ENCODE data around the gene ARL5A.

Gene ARL5A

DNA sequence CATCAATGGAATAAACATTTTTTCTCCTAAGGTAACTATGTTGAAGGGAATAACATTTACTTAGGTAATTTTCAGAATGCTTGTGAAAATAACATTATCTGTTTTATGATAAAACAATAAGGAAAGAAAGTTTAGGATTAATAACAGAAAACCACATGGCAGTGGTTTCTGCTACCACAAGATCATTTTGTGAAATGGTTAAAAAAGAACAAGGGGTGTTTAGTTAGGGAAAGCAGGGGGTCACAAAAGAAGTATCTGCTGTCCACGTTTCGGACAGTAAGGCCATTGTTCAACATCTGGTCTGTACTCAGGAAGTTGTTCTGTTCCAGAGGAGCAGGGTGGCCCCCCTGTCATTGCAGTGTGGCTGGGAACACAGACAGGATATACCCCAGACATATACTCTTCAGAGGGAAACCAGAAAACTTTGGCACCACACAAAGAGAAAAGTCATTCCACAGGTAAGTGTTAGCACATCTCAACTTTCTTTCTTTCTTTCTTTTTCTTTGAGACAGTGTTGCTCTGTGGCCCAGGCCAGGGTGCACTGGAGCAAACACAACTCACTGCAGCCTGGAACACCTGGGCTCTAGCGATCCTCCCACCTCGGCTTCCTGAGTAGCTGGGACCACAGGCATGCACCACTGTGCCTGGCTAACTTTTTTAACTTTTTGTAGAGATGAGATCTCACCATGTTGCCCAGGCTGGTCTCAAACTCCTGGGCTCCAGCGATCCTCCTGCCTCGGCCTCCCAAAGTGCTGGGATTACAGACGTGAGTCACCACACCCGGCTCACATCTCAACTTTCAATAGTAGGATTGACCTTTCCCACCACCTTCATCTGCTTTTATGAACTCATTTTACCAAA, 14.8 kb upstream of the ARL5A start:
- in situ Hi-C loops (cut with MboI; ENCODE audit: low pct_unique_long_range_greater_than_20kb, low sequenced_read_pairs), result no loop called here
- peak; percentile 19 for DNase-seq

DNA sequence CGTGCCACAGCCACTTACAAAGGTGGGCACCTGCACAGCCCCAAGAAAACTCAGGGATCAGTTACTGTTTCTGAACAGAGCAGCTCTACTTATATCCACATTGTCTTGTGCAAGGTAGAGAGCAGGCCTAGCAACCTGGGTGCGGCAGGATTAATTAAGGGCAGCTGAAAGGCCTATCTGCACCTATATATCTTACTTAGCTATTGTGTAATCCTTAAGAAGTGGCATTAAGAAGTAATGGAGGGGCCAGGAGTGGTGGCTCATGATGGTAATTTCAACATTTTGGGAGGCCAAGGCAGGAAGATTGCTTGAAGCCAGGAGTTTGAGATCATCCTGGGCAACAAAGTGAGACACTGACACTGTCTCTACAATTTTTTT, 12.8 kb upstream of the ARL5A start:
- DNase-seq, result no peak
- in situ Hi-C loops (cut with MboI; ENCODE audit: low pct_unique_long_range_greater_than_20kb, low sequenced_read_pairs), result no loop called here

DNA sequence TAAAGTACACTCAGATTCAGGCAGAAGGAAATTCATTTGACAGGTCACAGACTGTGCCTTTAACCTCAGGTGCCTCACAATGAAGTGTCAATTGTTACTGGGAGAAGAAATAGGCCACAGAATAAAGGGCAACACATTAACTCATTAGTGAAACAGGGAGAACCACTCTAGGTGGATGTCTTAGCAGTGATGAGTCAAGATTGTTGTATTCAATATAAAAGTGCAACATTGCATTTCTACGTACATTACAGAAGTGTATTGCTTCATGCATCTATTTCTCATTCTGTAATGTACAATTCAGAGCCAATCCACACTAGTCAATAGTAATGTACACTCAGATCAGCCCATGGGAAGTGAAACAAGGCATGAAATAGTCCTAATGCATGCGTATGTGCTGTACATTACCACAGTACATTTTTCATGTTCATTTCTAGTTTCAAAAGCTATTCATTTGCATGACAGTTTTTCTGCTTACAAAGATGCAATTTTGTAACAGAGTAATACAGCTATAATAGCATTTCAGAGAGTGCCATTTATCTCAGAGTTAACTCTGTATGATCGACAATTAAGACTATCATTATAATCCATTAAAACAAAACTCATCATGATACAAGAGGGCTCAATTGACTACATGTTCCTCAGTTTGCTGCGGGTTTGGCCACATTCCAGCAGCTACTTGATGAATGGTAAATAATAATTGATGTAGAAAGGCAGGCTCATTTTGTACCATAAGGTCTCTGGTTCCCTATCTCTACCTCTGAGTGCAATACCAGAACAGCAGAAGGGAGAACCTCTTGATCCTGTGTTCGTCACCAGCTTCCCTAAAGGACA, 12.2 kb upstream of the ARL5A start:
- no peak for DNase-seq
- in situ Hi-C loops (cut with MboI; ENCODE audit: low pct_unique_long_range_greater_than_20kb, low sequenced_read_pairs), result no loop called here

DNA sequence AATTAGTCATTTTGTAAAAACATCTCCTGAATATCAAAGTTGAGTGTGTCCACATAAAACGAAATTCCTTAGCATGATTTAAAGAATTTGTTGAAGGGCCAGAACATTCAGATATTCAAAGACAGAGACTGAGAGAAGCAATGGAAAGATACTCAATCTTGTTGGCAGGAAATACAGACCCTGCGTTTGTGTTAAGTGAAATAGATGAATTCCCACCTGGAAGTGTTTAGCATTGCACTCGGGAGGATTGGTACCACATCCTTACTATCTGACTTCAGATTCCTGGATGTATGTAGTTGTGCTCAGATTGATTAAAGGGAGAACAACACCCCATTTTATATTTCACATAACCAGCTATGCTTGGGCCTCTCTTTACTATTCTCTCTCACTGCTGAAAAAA, 9.7 kb upstream of the ARL5A start:
- no peak for DNase-seq
- in situ Hi-C loops (cut with MboI; ENCODE audit: low pct_unique_long_range_greater_than_20kb, low sequenced_read_pairs), result no loop called here

DNA sequence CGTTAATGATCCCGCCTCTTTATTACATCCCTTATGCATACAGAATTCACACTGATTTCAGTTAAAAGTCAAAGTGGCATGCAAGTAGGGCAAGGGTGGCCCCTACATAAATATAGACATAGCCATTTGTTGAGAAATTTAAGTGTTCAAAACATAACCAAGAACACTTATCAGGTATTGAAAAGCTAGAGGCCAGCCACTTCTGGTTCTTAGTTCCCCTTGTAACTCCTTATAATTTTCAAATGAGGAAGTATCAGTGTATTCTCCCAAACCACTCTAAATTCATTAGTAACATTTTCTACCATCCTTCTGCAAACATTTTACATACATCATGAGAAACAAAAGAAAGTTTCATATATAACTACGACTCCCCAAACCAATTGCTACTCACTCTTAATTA, 5.8 kb upstream of the ARL5A start:
- DNase-seq, result peak; percentile 47
- in situ Hi-C loops (cut with MboI; ENCODE audit: low pct_unique_long_range_greater_than_20kb, low sequenced_read_pairs), result no loop called here

DNA sequence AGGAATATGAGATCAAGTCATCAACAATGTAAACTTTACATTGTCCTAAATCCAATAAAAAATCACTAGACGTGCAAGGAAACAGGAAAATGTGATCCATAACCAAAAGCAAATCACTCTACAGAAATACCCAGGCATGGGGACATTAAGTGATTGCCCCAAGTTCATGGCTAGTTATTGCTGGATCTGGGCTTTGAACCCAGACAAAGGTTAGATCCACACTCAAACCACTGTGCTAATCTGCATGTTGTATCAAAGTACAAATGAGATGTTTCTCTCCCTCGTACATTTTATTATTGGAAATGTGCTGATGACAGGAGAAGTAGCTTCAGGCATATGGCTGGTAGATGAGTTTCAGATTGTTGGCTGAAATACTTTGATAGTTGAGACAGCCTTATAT, 2.7 kb upstream of the ARL5A start:
- no peak for DNase-seq

DNA sequence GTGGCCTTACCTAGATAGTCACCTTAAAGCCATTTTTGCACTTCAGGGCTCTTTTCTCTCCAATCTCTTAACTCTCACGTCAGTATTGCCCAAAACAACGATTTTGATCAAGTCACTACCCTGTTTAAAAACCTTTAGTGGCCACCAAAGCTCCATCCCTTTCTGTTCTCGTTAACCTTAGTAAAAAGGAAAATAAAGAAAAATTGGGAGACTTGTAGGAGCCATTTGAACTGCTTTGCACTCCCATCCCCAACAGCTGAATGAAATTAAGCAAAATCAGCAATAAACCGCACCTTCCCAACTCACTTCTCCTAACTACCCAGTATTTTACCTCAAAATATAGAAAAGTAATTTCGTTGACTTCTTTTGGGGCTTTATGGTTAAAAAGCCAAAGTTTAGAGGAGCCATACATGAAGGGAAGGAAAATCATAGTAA, 686 bp upstream of the ARL5A start:
- DNase-seq, result no peak
- in situ Hi-C loops (cut with MboI; ENCODE audit: low pct_unique_long_range_greater_than_20kb, low sequenced_read_pairs), result no loop called here

More for the DNA sequence above, 2.7 kb upstream of the ARL5A start:
- in situ Hi-C loops (cut with MboI; ENCODE audit: low pct_unique_long_range_greater_than_20kb, low sequenced_read_pairs), result no loop called here

DNA sequence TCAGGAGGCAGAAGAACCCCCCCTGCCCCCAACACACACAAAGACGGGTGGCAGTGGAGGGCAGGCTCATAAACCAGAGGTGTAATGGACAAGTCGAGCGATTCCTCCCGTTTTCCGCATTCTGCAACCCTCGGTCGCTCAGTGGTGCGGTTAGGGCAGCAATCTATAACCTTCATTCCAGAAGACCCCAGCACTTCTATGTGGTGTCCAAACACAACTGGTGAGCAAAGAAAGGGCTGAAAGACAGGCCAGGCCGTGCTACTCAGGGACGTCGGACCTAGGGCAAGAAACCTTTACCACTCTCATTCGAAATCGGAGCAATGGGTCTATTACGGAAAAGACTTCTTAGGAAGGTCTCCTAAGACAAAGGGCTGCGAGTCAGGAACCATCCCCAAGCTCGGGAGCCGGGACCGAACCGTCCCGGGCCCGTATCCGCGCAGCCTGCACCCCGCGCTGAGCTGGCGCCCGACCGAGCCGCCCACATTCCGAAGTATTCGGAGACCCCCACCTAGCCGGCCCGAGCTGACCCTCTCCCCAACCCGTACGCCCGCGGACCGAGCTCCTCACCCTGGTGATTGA, 568 bp downstream of the ARL5A start:
- in situ Hi-C loops (cut with MboI; ENCODE audit: low pct_unique_long_range_greater_than_20kb, low sequenced_read_pairs), result no loop called here
- peak; percentile 42 for DNase-seq

DNA sequence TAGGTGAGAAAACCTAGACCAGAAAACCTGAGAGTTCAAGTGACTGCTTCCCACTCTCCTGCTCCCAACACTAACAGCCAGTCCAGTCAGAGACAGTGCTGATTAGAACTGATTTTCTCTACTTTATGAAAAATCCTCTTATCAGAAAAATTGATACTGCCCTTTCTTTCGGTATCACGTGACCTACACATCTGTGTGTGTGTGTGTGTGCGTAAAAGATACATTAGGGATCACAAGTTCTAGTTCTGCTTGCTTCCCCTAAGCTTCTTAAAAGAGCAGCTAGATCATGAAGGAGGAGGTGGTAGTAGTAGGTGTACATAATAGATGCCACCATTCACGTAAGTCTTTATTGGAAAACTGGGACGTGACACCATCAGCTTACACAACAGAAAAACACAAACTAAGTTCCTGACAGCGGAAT, 1.5 kb downstream of the ARL5A start:
- in situ Hi-C loops (cut with MboI; ENCODE audit: low pct_unique_long_range_greater_than_20kb, low sequenced_read_pairs), result no loop called here
- DNase-seq, result peak; percentile 47

DNA sequence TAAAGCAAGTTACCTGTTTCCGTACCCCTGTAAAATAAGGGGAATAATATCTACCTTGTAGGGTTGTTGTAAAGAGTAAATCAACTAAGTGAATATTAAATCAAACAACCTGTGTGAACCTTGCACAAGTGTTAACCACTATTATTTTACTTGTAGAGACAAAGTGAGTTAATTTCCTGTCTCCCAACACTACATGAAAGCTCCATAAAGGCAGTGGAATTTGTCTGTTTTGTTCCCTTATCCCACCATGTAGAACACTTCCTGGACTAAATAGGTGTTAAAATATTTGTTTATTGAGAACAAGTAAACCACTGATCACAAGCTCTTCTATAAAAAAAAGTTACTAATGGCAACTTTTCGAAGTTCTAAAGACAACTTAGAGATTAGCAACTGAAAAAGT, 3.3 kb downstream of the ARL5A start:
- in situ Hi-C loops (cut with MboI; ENCODE audit: low pct_unique_long_range_greater_than_20kb, low sequenced_read_pairs), result no loop called here
- no peak for DNase-seq

DNA sequence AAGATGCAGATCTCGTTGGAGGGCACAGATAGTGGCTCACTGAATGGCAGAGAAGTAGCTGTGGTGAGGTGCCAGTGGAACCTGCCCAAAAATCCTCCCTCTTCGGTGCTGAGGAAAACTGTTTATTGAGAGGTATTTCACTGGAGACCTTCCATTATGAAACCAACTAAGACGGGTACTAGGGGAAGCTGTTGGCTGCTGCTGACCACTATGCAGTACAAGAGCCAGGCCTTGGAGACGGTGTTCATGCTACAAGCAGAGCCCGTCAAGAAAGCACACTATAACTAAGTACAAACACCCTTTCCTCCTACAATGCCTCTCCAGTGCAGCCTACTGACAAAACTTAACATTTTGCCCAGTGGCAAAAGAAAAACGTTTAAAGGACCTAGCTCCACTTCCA, 4.6 kb downstream of the ARL5A start:
- no peak for DNase-seq
- in situ Hi-C loops (cut with MboI; ENCODE audit: low pct_unique_long_range_greater_than_20kb, low sequenced_read_pairs), result no loop called here

DNA sequence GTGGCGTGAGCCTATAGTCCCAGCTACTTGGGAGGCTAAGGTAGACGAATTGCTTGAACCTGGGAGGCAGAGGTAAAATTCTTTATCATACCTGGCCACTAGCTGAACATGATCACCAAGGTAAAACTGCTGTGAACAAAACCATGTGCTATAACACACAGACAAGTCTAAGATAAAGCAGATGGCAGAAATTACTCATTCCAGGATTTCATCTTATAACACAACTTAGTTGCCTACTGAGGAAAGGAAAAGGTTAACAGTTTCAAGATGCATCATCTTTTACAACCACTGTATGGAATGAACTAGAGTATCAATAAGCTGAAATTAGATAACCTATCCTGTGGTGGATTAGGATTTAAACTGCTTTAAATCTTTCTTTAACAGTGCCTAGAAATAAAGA, 8.3 kb downstream of the ARL5A start:
- no peak for DNase-seq
- in situ Hi-C loops (cut with MboI; ENCODE audit: low pct_unique_long_range_greater_than_20kb, low sequenced_read_pairs), result no loop called here

DNA sequence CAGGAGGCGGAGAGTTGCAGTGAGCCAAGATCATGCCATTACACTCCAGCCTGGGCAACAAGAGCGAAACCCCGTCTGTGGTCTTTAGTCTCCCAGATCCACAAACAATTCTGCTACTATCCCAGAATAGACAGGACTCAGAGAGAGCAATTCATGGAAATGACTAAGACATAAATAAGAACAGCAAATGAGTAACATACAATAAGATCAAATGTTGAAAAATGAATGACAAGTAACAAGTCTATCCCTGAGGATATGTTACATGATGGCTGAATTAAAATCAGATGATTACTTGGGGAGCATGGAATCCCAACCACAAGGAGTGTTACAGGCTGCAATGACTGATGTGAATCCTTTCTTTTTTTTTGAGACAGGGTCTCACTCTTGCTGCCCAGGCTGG, 10.3 kb downstream of the ARL5A start:
- in situ Hi-C loops (cut with MboI; ENCODE audit: low pct_unique_long_range_greater_than_20kb, low sequenced_read_pairs), result no loop called here
- DNase-seq, result no peak

DNA sequence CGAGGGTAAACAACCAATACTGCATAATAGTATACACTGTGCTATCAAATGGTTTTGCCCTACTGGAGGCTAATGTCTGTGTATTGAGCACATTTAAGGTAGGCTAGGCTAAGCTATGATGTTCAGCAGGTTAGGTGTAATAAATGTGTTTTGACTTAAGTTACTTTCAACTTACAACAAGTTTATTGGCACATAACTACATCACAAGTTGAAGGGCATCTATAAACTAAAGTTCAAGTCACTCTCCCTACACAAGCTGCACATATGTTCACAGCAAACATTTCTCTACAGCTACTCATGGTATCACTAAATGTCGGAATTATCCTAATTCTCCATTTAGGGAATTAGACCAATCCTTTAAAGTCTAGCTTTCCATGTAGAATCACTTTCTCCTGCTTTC, 11.4 kb downstream of the ARL5A start:
- in situ Hi-C loops (cut with MboI; ENCODE audit: low pct_unique_long_range_greater_than_20kb, low sequenced_read_pairs), result no loop called here
- no peak for DNase-seq

DNA sequence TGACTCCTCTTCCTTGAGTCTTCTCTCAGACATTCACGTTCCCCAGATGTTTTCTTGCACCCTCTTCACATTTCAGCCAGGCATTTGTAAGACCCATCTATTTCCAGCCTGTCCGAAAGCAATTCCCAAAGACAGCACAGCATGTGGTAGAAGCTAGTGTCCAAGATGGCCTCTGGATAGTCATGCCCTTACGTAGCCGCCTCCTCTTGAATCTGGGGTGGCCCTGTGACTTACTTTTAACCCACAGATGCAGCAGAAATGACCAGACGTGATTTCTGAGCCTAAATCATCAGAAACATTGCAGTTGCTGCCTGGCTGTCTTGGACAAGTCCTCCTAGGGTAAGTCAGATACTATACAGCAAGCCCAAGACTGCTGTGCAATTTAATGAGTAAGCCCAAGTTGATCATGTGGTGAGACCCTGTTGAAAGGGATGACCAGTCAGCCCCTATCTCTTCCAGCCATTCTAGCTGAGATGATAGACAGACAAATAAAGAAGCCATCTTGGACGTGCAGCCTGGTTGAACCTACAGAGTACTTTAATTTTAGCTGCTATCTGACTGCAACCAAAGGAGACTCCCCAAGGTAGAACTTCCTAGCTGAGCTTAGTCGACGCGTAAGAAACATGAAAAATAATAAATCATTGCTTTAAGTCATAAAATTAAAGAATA, 12.3 kb downstream of the ARL5A start:
- in situ Hi-C loops (cut with MboI; ENCODE audit: low pct_unique_long_range_greater_than_20kb, low sequenced_read_pairs), result no loop called here
- DNase-seq, result no peak

DNA sequence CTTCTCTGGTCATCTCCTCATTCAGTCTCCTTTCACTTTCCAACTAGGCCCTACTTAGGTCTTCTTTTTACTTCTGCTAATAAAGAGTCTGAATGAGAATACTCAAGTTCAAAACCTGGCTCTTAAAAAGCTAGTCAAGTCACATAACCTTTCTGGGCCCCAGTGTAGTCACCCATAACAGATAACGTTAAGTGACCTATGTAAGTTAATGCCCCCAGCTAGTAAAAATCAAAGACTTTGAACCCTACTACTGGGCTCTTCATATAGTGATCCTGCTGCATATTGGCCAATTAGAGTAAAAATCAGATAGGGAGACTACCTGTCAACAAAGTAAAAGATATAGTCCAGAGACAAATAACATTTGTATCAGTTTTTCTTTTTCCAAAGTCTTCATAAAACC, 17.7 kb downstream of the ARL5A start:
- in situ Hi-C loops (cut with MboI; ENCODE audit: low pct_unique_long_range_greater_than_20kb, low sequenced_read_pairs), result no loop called here
- DNase-seq, result no peak

DNA sequence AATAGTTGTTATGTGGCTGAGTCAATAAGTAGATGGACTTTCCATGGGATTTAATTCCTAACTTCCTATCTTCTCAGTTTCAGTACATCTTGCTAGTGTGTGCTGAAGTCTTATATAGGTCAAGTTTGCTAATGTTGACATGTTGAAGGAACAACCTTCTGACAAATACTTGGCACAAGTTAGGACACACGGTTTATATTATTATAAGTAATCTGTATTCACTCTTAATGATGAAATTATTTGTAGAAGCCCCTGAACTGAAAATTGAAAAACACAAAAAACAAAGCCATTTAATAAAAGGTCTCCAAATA, 19.2 kb downstream of the ARL5A start:
- DNase-seq, result no peak
- in situ Hi-C loops (cut with MboI; ENCODE audit: low pct_unique_long_range_greater_than_20kb, low sequenced_read_pairs), result no loop called here

DNA sequence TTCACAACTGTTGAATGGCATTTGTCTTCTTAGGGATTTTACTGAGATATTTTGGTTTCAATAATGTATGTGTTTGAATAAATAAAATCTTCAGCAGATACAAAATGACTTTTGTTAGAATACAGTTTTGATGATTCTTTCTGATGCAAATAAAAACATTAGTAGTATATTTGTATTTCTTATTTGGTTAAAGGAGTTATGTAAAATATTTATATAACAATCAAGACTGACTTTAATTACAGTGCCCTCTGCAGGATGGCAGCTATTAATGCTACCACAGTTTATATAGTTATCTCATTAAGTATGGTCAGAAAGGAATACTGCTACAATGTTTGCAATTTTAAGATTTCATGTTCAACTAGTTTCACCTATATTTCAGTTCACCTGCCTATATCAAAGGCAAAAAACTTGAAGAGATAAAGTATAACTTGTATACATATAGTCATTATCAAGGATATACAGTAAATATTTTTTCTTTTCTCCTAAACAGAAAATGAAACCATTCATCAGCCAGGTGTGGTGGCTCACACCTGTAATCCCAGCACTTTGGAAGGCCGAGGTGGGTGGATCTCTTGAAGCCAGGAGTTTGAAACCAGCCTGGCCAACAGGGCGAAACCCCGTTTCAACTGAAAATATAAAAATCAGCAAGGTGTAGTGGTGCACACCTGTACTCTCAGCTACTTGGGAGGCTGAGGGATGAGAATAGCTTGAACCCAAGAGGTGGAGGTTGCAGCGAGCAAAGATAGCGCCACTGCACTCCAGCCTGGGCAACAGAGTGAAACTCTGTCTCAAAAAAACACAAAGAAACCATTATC, 19.8 kb downstream of the ARL5A start:
- DNase-seq, result no peak

DNA sequence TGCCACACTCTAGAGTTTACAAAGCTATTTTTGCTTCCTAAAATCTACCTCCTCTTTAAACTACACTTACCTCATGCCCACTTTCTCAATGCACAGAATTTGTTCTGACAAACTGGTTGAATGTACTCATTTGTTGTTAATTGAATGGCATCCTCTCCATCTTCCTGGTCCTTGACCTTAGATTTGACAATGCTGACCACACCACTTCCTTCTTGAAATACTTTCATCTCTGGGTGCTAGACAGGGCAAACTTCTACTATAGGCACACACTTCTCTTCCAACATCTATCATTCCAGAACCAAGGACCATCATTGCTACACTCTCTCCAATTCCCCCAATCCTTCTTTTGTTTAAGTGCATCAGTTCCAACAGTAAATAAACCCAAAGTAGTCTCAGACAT, 22.3 kb downstream of the ARL5A start:
- in situ Hi-C loops (cut with MboI; ENCODE audit: low pct_unique_long_range_greater_than_20kb, low sequenced_read_pairs), result no loop called here
- DNase-seq, result no peak

More for the DNA sequence above, 19.8 kb downstream of the ARL5A start:
- in situ Hi-C loops (cut with MboI; ENCODE audit: low pct_unique_long_range_greater_than_20kb, low sequenced_read_pairs), result no loop called here

All from KBM-7 (cell line).